ENCODE data around the gene NOD1.

Gene NOD1

DNA sequence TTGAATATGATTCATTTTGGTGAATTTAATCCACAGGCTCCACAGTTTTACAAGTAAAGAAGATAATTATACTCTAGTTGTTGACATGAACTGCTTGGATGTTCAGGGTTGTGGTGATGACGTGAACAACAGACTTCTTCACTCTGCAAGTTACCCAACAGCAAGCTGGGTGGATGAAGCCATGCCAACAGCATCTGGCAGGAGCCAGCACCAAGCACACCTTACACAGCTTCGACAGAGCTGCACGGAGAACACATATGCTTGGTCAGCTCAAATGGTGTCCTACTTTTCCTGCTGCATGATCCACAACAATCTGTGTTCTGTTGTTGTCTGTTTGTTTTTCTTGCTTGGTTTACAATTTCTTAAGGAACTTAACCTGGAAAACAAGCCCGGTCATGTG lies 9.8 kb downstream of the NOD1 start:
- no peak for DNase-seq

DNA sequence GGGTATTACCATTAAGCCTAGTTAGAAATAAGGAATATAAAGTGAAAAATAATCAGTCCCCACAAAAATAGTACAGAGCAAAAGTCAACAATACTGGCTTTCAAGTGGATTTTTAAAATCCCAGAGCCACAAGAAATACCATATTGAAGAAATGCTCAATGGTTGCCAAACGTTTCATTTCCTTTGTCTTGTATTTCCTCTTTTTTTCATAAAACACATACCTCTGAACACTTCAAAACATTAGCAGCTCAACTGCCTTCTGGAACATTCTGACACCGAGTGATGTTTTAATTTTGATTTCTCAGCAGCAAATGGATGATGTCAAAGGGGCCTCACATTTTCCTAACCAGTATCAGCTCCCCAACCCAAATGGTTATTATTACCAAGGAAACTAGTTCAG lies 10.5 kb downstream of the NOD1 start:
- peak; percentile 70 for DNase-seq

DNA sequence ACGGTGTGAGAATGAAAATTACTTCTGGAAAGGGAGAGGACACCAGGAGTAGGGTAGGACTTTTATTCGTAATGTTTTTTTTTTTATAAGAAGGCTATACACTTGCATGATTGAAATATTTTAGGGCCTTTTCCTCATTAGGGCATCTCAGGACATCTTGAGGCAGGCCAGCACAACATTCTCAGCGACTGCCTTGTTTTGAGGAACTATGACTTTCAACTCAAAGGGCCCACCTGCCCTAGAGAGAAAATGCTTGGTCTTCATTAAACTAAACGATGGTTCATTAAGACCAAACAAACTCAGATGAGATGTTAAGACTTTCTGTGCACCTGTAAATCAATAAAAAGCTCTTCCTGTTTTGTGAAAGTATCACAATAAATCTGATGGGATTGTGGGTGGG lies 11.3 kb downstream of the NOD1 start:
- no peak for DNase-seq

DNA sequence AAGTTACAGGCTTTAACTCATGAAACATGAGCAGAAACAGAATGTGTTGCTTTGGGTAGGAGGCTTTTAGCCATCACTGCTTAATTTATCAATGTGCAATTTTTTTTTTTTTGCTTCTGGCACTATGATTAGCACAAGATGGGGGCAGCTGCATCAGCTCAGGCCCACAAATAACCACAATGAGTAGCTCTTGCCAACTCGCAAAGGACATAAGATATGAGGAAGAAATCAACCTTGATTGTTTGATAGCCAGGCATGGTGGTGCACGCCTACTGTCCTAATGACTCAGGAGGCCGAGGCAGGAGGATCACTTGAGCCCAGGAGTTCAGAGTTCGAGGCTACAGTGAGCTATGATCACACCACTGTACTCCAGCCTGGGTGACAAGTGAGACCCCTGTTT lies 12.3 kb downstream of the NOD1 start:
- DNase-seq = no peak

DNA sequence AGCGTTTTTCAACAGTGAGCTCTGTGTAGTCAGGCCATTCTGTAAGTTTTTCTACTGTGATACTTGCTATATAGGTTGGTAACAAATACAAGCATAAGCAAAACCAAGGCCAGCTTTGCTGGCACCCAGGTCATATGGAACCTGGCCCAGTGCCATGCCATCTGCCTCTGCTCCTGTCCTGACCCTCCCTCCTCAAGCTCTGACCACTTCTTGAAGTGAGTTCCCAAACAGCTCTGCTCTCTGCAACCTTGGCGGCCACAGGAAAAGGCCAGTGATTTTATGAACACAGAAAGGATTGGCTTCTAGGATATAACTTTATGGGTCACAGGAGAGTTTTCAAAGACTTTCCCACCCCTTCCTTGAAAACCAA lies 12.8 kb downstream of the NOD1 start:
- DNase-seq = peak; percentile 45

DNA sequence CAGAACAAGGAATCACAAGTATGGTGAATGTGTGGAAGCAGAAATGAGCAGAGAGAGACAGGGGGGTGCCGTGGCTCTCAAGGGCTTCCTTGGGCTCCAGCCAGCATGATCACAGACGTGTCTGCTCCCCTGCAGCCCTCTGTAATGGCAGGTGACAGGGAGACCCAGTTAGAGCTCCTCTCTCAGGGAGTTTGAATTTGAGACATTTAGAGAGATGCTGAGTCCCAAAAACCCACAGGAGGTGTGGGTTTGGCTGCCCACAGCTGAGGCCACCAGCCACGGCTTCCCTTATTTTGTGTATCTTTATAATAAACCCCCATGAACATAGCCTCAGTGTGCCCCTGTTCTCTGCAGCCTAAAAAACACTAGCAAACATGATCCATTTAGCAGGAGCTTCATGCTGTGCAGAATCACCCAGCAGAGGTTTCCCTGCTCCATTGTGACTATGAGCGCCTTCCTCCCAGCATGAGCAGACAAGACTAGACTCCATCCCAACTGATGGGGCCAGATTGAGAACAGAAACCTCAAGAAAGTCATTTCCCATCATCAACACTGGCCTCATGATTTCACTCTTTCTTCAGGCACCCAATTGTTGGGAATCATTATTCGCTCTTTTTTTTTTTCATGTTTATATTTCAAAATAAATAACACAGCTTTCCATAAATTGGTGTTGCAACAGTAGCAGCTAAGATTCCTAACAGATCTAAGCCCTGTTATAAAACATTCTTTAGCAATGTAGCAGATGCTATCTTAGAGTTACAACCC lies 13.4 kb downstream of the NOD1 start:
- no peak for DNase-seq

DNA sequence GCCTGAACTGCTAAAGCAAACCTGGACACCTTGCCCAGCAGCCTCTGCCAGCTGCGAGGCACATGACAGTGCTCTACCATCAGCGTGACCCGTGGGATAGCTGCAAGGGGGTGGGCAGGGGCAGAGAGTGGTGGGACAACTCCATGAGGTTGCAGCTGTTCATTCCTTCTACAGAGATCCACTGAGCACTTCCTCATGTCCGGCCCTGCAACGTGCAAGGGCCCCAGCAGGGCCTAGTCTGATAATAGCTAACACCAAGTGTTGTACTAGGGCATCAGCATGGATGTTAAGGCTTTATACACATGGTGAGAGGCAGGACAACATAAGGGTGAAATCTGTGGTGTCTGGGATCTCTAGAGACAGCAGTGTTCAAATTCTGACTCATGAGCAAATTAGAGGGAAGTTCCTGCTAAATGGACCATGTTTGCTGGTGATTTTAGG lies 14.3 kb downstream of the NOD1 start:
- peak; percentile 14 for DNase-seq

DNA sequence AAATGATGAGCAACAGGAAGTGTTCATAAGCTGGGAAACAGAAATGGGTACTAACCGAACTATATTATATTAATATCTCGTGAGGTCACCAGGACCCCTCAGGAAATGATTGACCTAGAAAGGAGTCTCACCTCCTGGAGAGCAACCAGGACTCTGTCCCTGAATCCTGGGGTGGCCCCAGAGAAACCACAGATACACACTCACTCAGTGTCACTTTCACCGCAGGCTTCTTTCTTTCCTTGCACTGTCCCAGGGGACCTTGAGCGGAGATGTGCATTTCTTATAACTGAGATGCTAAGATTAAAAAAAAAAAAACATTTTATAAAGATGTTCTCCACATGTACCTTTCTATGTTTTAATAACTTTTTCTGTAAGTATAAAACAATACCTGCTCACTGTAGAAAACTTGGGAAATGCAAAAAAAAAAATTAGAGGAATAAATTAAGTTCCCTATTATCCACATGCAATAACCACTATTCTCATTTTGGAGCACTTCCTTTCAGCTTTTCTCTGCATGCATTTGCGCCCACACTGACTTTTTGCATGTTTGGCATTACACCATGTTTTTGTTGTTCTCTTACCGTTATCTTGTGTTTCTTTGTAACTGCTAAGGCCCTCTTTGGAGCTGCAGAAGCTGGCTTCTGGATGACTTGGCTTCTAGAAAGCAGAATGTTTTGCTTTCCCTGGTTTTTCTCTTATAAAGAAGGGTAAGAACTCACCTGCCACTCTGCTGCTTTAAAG lies 15.0 kb downstream of the NOD1 start:
- DNase-seq = no peak

DNA sequence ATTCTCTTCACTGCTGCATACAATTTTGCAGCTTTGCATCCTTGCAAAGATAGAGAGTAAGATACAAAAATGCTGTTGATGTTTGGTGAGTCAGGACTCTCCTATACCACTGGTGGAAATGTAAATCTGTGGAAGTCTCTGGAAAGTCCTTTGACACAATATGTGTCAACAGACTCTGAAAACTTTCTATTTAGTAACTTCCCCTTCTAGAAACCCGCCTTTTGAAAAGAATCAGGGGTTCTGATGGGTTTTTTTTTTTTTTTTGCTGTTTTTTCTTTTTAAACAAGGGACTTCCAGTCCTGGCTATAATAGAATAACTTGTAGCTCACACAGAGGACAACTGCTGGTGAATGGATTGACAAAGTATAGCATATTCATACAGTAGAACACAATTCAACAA lies 16.4 kb downstream of the NOD1 start:
- no peak for DNase-seq

DNA sequence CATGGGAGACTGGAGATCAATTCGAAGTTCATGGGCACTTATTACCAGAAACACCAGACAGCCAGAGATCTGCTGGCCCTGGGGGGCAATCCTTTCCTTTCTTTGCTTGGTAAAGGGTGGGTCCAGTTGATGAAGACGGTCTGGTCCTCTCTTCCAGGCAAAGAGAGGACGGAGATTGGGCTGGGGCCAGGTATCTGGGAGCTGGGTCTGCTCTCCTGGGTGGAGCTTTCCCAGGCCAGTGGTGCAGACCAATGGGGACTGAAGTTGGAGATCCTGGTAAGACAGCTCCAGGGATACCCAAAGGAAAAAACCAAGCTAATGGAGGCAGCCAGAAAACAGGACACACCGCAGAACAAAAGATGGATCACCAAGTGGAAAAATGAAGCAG lies 18.3 kb downstream of the NOD1 start:
- no peak for DNase-seq

DNA sequence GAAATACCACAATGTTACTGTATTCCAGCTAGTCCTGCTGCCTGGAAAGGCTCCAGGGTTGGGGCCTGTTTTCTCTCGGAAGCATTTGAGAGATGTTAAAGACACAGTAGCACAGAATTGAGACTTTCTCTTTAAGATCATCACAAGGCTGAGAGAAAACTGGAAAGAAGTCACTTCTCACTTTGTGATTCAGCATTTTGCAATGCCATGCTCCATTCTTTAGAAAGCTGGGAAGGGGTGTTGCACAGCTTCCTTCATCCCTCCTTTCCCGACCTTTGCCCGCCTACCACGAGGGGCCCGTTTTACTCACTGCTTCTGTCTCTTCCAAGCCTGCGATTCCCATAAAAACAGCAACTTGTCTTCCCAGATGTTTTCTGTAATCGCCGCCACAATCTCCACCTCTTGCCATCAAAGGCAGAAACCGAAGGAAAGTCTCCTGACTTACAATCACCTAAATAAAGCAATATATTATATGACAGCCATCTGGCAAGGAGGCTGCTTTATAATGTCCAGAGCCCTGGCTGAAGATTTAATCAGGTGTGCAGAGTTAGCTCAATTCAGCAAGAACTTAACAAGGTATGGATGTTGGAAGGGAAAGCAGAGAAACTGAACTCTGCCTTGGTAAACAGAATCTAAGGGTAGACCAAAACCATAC lies 18.9 kb downstream of the NOD1 start:
- no peak for DNase-seq

DNA sequence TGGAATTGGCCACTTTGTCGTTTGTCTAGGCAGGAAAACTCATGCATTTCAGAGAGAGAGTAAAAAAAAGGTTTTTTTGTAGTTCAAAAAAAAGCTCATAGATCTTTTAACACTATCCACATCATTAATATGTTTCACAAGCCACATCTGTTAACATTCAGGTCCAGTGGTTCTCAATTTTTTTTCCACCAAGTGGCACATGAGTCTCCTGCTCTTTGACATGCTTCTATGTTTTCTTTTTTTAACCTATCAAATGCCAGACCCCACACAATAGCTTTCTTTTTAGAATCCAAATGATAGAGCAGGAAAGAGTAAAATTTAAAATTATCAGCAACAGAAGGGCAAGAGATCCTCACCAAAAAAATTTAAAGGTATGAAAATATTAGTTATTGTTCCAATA lies 20.3 kb downstream of the NOD1 start:
- no peak for DNase-seq

DNA sequence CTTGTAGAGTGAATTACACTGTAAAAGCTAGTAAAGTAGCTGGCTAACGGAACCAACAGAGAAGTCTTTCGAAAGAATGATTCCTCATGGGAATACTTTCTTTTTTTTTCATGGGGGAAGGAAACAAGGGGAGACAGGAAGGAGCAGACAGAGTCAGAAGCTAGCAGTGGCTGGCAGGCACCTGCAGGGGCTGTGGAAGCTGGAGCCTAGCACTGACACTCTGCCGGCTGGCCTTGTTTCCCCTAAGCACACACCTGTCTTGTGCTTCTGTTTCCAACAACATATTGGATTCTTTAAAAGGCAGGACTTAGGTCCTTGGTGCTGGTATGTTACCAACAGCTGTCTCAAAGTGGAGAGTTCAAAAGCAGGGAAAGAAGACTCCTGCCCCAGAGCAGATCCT lies 24.7 kb downstream of the NOD1 start:
- DNase-seq = no peak

DNA sequence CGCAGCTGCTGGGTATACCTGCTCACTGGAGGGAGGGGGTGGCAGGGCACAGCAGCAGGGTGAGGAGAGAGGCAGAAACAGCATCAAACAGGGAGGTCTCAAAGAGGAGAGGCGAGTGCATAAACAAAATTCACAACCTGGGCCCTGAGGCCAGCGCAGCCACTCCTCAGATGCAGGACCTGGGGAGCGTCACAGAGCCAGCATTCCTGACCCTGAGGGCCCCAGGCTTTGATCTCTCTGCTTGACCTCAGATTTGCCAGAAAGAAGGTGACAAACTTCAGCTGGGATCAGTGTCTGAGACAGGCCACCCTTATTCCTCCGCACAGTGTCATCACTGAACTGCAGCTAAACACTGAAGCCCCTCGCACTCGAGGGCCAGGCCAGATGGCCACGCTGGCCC lies 25.6 kb downstream of the NOD1 start:
- DNase-seq = no peak

DNA sequence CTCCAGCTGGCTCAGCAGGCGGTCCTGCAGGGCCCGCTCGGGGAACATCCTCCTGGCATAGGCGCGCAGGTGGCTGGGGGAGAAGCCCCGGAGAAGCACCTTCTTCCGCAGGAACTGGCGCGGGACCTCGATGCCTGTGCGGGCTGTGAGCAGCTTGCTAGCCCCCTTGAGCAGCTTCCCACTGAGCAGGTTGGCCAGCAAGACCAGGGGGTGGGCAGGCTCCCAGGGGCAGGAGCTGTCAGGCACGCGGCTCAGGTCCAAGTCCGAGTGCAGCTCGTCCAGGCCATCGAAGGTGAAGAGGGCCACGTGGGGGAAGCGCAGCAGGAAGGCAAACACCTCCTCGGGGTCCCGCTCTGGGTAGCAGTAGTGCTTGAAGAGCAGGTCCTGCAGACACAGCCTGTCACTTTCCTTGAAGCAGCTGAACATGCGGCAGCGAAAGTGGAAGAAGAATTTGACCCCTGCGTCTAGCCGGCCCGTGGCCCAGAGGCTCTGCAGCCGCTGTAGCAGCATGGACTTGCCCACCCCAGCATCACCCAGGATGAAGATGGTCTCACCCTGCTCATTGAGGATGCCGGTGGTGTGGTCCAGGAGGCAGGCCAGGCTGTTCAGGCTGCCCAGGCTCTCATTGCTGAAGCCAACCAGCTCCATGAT lies 26.2 kb downstream of the NOD1 start:
- no peak for DNase-seq

DNA sequence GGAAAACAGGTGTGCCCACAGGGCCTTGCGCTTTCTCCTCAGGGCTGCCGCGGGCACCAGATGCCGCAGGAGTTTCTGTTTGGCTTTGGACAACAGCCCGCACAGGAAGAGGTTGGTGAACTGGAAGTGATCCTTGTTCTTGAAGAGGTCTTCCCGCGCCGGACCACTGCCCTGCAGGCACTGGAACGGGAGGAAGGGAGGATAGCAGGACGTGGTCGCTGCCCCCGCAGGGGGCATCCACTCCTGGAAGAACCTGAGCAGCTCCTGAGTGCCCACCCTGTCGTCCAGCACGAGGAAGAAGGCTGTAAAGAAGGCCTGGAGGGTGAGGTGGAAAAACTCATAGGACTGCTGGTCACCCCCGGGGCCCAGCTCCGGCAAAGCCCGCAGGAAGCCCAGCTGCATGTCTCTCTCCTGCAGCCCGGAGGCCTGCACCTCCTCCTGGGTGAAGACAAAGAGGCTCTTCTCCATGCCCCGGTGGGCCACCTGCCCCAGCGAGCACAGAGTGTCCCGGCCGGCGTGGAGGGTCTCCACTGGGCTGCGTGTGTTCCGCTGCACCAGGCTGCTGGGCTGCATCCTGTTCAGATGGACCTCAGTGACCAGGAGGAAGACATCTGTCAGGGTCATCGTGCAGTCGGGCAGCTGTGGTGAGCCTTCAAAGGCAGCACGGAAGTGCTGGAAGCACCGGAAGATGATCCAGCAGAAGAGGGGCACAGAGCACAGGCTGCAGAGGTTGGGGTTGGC lies 26.9 kb downstream of the NOD1 start:
- no peak for DNase-seq

DNA sequence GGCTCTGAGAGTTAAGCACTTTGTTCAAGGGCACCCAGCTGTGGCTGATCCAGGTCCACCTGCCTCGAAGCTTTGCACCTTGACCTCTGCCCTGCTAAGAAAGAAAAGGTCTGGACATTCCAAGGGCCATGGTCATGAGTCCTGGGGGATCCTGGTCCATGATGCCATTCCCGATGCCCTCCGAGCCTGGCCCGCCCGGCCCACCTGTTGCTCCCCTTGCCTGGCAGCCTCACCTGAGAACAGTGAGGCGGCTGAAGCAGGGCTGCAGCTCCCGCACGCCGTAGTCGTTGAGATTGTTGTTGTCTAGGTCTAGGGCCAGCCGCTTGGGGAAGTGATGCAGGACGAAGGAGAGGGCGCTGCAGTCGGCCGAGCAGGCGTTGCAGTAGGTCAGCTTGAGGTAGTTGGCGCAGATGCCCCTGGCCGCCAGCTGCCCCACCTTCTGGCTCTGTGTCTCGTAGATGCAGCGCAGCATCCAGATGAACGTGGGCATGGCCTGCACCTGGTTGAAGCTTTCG lies 27.5 kb downstream of the NOD1 start:
- no peak for DNase-seq

DNA sequence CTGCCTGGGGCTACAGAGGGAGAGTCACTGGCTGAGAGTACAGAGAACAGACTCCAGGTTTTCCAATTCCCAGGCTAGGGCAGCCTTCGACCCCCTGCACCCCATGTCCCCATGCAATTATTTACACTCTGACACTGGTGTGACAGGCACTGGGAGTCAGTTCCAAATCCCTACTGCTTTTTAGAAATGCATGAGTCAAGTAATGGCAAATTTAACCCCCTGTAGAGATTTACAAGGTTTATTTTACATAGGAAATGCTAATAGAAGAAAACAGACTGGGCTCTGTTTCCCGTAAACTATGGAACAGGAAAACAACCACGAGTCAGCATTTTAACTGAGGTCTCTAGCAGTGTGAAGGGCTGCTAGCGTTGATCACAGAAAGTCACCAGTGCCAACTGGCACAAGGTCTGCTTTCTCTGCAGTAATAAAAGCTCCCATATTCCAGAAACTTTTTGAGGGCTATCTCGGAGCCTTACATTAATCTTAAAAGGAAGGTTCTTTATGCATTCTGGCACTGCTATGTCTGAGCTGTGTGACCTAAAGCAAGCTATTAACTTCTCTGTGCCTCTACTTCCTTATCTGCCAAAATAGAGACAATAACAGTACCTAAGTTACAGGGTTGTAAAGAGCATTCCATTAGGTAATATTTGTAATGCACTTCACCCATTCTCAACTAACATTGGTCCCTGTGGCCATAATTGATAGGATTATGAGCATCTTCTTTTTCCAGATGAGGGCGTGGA lies 28.2 kb downstream of the NOD1 start:
- DNase-seq = no peak

DNA sequence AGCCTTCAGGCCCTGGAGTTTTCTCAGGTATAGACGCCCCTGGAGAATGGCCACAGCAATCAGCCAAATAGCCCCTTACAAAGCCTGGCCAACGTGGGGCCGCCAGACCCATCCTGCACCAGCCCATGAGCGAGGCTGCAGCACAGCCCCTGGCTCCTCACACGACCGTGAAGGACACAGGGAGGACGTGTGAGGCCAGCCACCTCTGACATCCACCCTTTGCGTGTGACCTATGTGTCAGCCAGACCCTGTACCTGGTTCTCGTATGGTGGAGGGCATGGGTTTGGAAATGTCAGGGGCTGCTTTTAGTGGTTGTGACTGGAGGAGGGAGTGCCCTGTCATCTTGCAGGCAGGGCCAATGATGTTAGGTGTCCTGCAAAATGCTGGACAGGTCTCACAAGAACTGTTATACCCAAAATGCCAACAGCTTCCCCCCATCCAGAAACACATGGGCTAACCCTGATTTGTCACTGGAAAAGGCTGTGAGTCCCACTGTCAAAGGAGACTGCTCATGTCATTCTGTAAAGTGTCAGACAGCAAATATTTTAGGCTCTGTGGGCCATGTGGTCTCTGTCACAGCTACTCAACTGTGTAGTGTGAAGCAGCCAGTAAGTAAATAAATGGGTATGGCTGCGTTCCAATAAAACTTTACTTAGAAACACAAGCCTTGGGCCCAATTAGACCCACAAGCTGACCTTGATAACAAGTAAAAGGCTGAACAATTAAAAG lies 30.0 kb downstream of the NOD1 start:
- no peak for DNase-seq

DNA sequence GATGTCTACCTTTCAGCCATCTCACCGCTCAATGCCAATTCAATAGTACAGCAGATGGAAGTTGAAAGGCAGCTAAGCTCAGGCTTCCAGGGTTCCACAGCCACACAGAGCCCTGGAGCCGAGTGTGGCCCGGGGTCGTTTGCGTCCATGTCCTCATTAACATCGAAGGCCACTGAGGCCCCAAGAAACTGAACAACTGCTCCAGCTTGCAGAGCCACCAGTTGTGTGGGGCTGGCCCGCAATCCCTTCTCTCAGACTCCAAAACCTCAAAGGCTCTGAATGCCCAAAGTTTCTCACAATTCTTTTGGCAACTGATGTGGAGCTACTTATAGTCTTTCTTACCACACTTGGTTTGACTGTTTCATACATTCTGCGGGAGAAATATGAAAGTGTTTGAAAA lies 31.1 kb downstream of the NOD1 start:
- no peak for DNase-seq

DNA sequence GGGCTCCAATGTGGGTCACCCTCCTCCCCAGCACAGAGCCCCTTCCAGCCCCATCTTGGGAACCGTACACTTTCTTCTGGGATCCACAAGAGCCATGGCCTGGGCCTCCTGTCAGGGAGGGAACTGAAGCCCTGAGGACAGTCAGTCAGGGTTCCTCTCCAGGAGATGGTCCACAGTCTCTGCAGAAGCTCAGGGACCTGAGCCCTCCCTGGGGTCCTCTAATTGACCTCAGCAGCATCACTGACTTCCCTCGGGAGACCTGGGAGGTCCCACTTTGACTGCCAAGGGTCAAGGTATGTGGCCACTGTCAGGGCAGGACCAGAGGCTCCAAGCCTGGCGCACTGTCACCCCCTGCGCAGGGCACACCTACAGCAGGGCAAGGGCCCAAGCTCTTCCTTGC lies 32.3 kb downstream of the NOD1 start:
- no peak for DNase-seq
